Activated T-cell treated with anti-CD3 and anti-CD28 coated beads, Interleukin-2, amount 50 U/mL, for 4 hours (primary cell): ENCODE measurements around the gene PRKG2. TPM values are rescaled to one million over a fixed set of nuclear protein-coding genes. Genes with fewer than 3 reads are reported as not detected.

Experiments
- ATAC-seq, 2 donors: fragments of 200-7000 bp; cut with Tn5 transposase; one replicate each; pipeline ENCODE4 v1.10.0; 2021
- DNase-seq: peaks from one replicate; pipeline ENCODE4 v3.0.0-alpha.2; 2020
- H3K27me3 Mint-ChIP-seq: one replicate; pipeline ENCODE4 v1.8.0; 2021; ENCODE audit warnings: low read depth, mixed read lengths
- H3K36me3 Mint-ChIP-seq: one replicate; pipeline ENCODE4 v1.8.0; 2022; ENCODE audit warnings: mixed read lengths; ENCODE audit not compliant: insufficient read depth
- H3K4me1 Mint-ChIP-seq: one replicate; pipeline ENCODE4 v1.8.0; 2021; ENCODE audit warnings: low read depth, mixed read lengths
- H3K4me3 Mint-ChIP-seq: one replicate; pipeline ENCODE4 v1.8.0; 2021; ENCODE audit warnings: mild to moderate bottlenecking, moderate library complexity, mixed read lengths
- H3K9me3 Mint-ChIP-seq: one replicate; pipeline ENCODE4 v1.8.0; 2021; ENCODE audit warnings: mixed read lengths
- total RNA-seq, 3 donors: library from RNA; stranded (reverse); gene quantifications; one replicate each; pipeline ENCODE4 v1.2.1, GENCODE V29; 2021

PRKG2 gene
- total RNA-seq, 3 donors from 2014 or later = 0.05 to 0.32 (median 0.05) TPM

DNA sequence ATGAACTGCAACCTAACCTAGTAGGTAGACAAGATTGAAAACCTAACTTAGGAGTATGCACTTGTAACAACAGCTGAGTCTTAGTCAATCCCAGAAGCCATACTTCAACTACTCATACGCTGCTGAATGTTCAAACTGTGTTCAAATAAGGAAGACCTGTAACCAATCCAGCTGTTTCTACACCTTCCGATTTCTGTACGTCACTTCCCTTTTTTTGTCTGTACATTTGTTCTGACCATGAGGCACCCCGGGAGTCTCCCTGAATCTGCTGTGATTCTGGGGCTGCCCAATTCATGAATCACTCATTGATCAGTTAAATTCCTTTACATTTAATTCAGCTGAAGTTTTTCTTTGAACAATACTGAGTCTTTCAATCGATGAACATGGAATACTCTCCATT, 95.0 kb downstream of the PRKG2 start:
- no peak overlapping the region for H3K4me3 Mint-ChIP-seq
- peaks cover 2% of the 10 kb centered on the region for H3K27me3 Mint-ChIP-seq
- H3K9me3 Mint-ChIP-seq = no peaks in the 10 kb centered on the region
- ATAC-seq (no peak), DNase-seq (no peak)
- H3K4me1 Mint-ChIP-seq = no peaks in the 10 kb centered on the region
- H3K36me3 Mint-ChIP-seq = no peaks in the 10 kb centered on the region

DNA sequence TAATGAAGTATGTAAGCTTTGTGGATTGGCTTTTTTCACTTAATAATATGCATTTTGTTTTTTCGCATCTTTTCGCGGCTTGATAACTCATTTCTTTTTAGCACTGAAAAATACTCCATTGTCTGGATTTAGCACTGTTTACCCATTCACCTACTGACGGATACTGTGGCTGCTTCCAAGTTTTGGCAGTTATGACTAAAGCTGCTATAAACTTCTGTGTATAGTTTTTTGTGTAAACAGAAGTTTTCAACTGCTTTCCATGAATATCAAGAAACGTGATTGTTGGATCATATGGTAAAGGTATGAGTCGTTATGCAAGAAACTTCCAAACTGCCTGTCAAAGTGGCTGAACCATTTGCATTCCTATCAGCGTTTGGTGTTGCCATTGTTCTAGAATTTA, 96.9 kb downstream of the PRKG2 start:
- Mint-ChIP-seq H3K9me3 (no peaks in the 10 kb centered on the region), H3K27me3 (peaks cover 2% of the 10 kb centered on the region), H3K36me3 (no peaks in the 10 kb centered on the region), H3K4me1 (peaks cover 6% of the 10 kb centered on the region), H3K4me3 (no peak overlapping the region)
- DNase-seq (no peak), ATAC-seq (no peak)

DNA sequence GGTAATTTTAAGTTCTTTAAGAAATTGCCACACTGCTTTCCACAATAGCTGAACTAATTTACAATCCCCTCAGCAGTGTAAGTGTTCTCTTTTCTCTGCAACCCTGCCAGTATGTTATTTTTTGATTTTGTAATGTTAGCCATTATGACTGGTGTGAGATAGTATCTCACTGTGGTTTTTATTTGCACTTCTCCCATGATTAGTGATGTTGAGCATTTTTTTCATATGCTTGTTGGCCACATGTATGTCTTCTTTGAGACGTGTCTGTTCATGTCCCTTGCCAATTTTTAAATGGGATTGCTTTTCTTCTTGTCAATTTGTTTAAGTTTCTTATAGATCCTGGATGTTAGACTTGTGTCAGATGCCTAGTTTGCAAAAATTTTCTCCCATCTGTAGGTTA, 98.5 kb downstream of the PRKG2 start:
- ATAC-seq (no peak), DNase-seq (no peak)
- no peak overlapping the region for H3K4me3 Mint-ChIP-seq
- peaks cover under 1% of the 10 kb centered on the region for H3K27me3 Mint-ChIP-seq
- peaks cover 6% of the 10 kb centered on the region for H3K4me1 Mint-ChIP-seq
- no peaks in the 10 kb centered on the region for H3K9me3 Mint-ChIP-seq
- no peaks in the 10 kb centered on the region for H3K36me3 Mint-ChIP-seq

DNA sequence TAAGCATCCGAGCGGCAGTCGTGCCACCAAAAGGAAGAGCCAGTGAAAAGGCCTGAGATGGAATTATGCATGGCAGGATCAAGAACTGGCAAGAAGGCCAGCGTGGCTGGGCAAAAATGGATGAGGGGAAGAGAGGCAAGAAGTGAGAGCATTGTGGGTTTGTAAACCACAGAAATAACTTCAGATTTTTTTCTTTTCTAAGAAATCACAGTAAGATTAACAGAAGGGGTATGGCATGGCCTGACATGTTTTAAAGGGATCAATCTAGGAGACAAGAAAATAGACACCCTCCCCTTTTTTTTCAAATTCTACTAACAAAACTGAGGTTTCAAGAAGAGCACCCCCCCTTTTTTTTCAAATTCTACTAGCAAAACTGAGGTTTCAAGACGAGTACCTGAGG, 102.0 kb downstream of the PRKG2 start:
- Mint-ChIP-seq H3K27me3 (no peaks in the 10 kb centered on the region), H3K36me3 (no peaks in the 10 kb centered on the region), H3K4me3 (no peak overlapping the region), H3K9me3 (no peaks in the 10 kb centered on the region), H3K4me1 (peaks cover 6% of the 10 kb centered on the region)
- no peak for ATAC-seq
- DNase-seq = no peak

DNA sequence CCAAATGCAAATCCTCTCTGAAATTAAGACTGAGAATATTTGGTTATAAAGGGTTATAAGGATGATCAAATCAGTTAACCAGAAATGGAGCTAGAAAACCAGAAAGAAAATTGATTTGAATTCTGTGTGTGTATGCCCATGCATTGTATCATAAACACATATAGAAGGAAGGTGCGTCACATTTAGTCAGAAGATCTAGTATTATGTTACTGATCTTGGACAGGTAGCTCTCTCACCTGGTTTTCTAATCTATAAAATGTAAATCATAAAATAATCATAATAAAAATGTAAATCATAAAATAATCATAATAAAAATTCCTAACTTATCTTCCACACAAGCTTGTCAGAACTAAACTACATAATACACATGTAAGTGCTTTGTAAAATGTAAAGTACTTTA, 105.7 kb downstream of the PRKG2 start:
- Mint-ChIP-seq H3K4me1 (peaks cover 6% of the 10 kb centered on the region), H3K36me3 (no peaks in the 10 kb centered on the region), H3K27me3 (no peaks in the 10 kb centered on the region), H3K4me3 (no peak overlapping the region), H3K9me3 (no peaks in the 10 kb centered on the region)
- ATAC-seq (no peak), DNase-seq (no peak)

DNA sequence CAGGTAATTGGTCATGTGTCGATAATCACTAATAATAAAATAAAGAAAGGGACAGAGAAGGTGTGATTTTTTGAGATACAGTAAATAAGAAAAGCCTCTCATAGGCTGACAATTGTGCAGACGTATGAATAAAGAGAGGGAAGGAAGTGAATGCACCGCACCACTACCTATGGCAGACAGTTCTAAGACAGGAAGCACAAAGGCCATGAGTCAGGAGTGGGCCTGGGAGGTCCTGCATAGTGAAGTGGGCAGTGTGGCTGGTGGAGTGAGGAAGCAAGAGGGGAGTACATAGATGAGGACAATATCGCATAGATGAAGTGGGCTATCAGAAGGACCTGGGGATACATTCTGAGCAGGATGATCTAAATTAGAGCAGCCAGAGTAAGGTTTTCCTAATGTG, 108.9 kb downstream of the PRKG2 start:
- H3K9me3 Mint-ChIP-seq = no peaks in the 10 kb centered on the region
- H3K36me3 Mint-ChIP-seq = no peaks in the 10 kb centered on the region
- ATAC-seq = no peak

DNA sequence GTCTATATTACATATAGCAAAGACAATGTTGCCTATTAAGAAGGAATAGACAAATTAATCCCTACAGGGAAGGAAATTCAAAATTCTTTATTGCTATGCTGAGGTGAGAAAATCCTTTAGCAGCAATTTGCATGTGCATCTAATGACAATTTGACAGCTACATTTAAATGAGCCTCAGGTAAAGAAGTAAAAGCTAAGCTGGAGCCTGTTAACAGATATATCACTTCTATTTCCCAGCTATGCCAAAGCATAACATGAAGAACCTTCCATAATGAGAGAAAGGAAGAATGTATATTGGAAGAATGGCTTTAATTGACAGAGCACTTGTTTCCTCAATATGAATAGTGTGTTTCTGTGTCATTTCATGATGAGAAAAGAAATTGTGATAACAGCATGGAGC, 112.9 kb downstream of the PRKG2 start:
- no peak overlapping the region for H3K4me3 Mint-ChIP-seq
- DNase-seq (no peak), ATAC-seq (no peak)
- H3K4me1 Mint-ChIP-seq = no peaks in the 10 kb centered on the region
- H3K9me3 Mint-ChIP-seq = no peaks in the 10 kb centered on the region
- H3K27me3 Mint-ChIP-seq = peaks cover 2% of the 10 kb centered on the region
- H3K36me3 Mint-ChIP-seq = no peaks in the 10 kb centered on the region

More for the DNA sequence above, 108.9 kb downstream of the PRKG2 start:
- Mint-ChIP-seq H3K4me1 (no peaks in the 10 kb centered on the region), H3K27me3 (no peaks in the 10 kb centered on the region), H3K4me3 (no peak overlapping the region)
- DNase-seq = no peak

DNA sequence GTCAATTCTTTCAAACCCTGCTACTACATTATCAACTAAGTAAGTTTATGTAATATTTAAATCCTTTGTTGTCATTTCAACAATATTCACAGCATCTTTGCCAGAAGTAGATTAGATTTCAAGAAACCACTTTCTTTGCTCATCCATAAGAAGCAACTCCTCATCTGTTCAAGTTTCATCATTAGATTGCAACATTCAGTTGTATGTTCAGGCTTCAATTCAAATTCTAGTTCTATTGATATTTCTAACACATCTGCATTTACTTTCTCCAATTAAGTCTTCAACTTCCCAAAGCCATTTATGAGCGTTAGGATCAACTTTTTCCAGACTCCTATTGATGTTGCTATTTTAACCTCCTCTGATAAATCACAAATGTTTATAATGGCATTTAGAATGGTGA, 118.5 kb downstream of the PRKG2 start:
- no peaks in the 10 kb centered on the region for H3K4me1 Mint-ChIP-seq
- no peaks in the 10 kb centered on the region for H3K9me3 Mint-ChIP-seq
- H3K4me3 Mint-ChIP-seq = no peak overlapping the region
- H3K36me3 Mint-ChIP-seq = no peaks in the 10 kb centered on the region
- H3K27me3 Mint-ChIP-seq = peaks cover 6% of the 10 kb centered on the region
- DNase-seq (no peak), ATAC-seq (no peak)

DNA sequence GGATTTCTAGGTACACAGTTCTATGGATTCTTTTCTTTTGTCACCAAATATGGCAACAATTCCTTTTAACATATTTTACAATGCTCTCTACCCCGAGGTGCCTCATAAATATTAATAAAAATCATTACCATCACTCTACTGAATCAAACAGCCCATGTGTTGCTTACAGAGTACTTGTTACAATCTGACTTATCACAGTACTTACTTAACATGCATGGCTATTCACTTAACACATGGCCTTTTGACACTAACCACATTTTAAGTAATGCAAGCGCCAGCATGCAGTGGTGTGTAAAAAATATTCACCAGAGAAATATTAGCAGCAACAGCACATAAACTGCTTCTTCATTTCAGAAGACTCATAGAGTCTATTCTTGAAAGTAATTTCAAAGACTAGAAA, 119.6 kb downstream of the PRKG2 start:
- H3K4me3 Mint-ChIP-seq = no peak overlapping the region
- no peak for DNase-seq
- H3K4me1 Mint-ChIP-seq = no peaks in the 10 kb centered on the region
- H3K9me3 Mint-ChIP-seq = no peaks in the 10 kb centered on the region
- H3K27me3 Mint-ChIP-seq = peaks cover 6% of the 10 kb centered on the region
- H3K36me3 Mint-ChIP-seq = no peaks in the 10 kb centered on the region
- ATAC-seq = no peak

DNA sequence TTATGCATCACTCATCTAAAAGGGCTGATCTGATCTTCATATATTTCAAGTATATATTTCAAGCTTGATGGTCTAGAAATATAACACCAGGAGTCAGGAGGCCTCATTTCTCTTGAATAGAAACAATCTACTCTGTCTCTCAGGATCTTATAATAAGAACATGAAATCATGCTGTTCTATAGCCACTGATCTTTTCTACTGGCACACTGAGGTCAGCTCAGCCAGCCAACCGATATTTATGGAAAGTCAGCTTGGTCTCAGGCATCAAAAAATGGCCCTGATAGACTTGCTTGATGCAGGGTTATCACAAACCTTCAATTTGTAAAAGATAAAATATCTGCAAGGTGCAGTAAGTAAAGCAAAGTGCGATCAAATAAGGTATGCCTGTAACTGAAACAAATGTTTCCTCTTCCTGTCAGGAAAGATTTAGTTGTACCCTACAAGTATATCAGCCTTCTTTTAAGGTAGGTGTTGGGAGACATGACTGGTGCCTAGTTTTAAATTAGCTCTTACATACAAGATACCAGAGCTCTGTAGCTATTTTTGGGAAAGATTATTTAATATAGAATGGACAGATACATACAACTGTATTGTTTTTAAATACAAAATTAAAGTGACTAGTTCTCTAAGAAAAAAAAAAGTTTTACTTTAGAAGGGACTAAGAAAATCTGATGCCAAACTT, 121.2 kb downstream of the PRKG2 start:
- Mint-ChIP-seq H3K27me3 (peaks cover 6% of the 10 kb centered on the region), H3K4me3 (no peak overlapping the region), H3K36me3 (no peaks in the 10 kb centered on the region), H3K4me1 (no peaks in the 10 kb centered on the region), H3K9me3 (no peaks in the 10 kb centered on the region)
- ATAC-seq (no peak), DNase-seq (no peak)

DNA sequence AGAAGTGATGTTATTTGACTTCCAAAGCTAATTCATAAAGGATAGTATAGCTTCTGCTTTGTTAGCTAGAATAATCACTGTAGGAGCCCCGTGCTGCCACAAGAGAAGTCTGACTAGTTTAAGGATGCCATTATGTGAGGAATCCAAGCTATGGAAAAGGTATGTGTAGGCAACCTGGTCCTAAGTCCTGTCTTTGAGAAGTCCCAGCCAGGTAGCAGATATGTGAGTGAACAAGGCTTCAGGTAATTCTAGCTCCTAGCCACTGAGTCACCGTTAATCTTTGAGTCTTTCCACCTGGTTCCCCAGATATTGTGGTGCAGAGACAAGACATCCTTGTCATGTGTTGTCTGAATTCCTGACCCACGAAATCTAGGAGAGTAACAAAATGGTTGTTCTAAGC, 129.0 kb downstream of the PRKG2 start:
- H3K4me1 Mint-ChIP-seq = no peaks in the 10 kb centered on the region
- DNase-seq (no peak), ATAC-seq (no peak)
- no peaks in the 10 kb centered on the region for H3K27me3 Mint-ChIP-seq
- H3K36me3 Mint-ChIP-seq = no peaks in the 10 kb centered on the region
- H3K9me3 Mint-ChIP-seq = peaks cover 2% of the 10 kb centered on the region
- H3K4me3 Mint-ChIP-seq = no peak overlapping the region

DNA sequence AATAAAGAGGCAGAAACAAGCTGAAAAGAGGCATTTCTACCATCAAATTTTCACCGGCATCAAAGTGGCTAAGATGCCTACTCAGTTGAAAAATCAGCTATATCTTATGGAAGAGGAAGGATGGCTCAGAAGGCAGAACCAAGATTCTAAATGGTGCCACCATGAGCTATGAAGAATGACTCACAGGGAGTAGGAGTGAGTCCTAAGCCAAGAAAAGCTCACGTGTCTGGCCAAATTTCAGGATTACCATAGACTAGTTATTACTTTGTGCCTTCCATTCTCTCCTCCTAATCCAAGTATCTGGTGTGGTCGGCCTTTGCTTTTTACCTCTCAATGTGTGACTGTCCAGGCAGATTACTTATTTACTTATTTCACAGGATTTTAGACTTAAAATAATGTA, 129.7 kb downstream of the PRKG2 start:
- H3K9me3 Mint-ChIP-seq = peaks cover 2% of the 10 kb centered on the region
- ATAC-seq (no peak), DNase-seq (no peak)

DNA sequence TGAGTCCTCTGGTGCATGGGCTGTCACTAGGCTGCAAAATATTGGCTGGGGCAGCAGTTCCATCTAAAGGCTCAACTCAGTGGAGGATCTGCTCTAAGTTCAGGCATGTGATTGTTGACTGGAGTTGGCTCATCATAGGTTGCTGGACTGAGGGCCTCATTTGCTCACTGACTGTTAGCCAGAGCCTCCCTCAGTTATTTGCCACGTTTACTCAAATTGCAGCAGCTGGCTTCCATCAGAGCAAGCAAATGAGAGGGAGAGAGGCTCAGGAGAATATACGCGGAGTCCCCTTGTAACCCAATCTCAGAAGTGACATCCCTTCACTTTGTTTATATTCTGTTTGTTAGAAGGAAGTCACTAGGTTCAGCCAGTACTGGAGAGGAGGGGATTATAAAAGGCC, 130.4 kb downstream of the PRKG2 start:
- H3K9me3 Mint-ChIP-seq = peaks cover 2% of the 10 kb centered on the region
- H3K4me1 Mint-ChIP-seq = no peaks in the 10 kb centered on the region
- no peak for ATAC-seq
- H3K27me3 Mint-ChIP-seq = no peaks in the 10 kb centered on the region
- no peaks in the 10 kb centered on the region for H3K36me3 Mint-ChIP-seq
- DNase-seq = no peak
- H3K4me3 Mint-ChIP-seq = no peak overlapping the region

More for the DNA sequence above, 129.7 kb downstream of the PRKG2 start:
- no peaks in the 10 kb centered on the region for H3K27me3 Mint-ChIP-seq
- no peaks in the 10 kb centered on the region for H3K4me1 Mint-ChIP-seq
- H3K36me3 Mint-ChIP-seq = no peaks in the 10 kb centered on the region
- H3K4me3 Mint-ChIP-seq = no peak overlapping the region

DNA sequence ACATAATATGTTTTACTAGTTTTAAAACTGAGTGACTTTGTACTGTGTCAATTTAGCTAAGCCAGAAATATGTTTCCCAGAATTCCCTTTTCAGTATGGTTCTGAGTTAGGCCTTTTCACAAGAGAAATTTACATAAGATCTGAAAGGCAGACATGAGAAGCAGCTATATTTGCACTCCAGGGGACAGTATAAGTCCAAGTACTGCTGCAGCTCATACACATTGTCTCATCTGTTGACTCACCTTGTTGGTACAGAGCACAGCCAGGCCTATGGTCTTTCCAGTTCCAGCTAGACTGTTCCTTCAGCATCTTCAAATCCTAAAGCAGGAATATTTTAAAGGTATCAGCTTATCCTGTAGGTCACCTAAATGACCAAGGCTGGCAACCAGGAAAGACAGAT, 131.0 kb downstream of the PRKG2 start:
- no peaks in the 10 kb centered on the region for H3K27me3 Mint-ChIP-seq
- H3K4me1 Mint-ChIP-seq = no peaks in the 10 kb centered on the region
- no peaks in the 10 kb centered on the region for H3K36me3 Mint-ChIP-seq
- no peak for DNase-seq
- peaks cover 2% of the 10 kb centered on the region for H3K9me3 Mint-ChIP-seq
- no peak for ATAC-seq
- H3K4me3 Mint-ChIP-seq = no peak overlapping the region

DNA sequence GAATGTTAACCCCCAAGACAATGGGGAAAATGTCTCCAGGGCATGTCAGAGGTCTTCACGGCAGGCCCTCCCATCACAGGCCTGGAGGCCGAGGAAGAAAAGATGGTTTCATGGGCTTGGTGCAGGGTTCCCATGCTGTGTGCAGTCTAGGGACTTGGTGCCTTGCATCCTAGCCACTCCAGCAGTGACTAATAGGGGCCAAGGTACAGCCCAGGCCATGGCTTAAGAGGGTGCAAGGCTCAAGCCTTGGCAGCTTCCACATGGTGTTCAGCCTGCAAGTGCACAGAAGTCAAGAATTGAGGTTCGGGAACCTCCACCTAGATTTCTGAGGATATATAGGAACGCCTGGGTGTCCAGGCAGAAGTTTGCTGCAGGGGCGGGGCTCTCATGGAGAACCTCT, 133.9 kb downstream of the PRKG2 start:
- ATAC-seq = no peak
- no peak overlapping the region for H3K4me3 Mint-ChIP-seq
- no peak for DNase-seq
- no peaks in the 10 kb centered on the region for H3K36me3 Mint-ChIP-seq
- H3K9me3 Mint-ChIP-seq = peaks cover 2% of the 10 kb centered on the region
- H3K4me1 Mint-ChIP-seq = no peaks in the 10 kb centered on the region
- no peaks in the 10 kb centered on the region for H3K27me3 Mint-ChIP-seq

DNA sequence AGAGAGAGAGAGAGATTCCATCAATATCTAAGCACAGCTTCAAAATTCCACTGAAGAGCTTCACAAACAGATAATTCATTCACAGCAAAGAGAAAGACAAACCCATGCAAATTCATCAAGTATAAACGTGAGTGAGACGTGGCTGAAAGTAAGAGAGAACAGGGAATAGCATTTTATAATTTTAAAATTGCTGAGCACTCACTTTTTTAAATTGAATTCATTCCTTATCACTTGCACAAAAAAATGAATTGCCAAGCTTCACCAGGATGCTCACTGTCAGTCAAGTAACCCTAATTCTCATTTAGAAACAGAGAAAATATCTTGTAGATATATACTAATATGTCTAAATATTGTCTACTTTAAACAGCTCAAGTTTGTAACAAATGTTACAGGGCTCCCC, 144.0 kb downstream of the PRKG2 start:
- Mint-ChIP-seq H3K27me3 (peaks cover 10% of the 10 kb centered on the region), H3K4me3 (no peak overlapping the region), H3K9me3 (no peaks in the 10 kb centered on the region), H3K4me1 (no peaks in the 10 kb centered on the region), H3K36me3 (no peaks in the 10 kb centered on the region)
- ATAC-seq = no peak
- DNase-seq = no peak
